ENCODE data around the gene TET1. TPM values are rescaled to one million over a fixed set of nuclear protein-coding genes. Genes with fewer than 3 reads are reported as not detected.

The TET1 gene
- total and polyA plus RNA-seq, 7 donors: 0.04 to 1.8 (median 0.66) TPM

- no peaks in the 10 kb centered on the region for H3K9me3 ChIP-seq
- no peaks in the 10 kb centered on the region for H3K36me3 ChIP-seq (ENCODE audit: insufficient read depth in 1 of 2, low read depth in 1 of 2)
- no peak overlapping the region for H3K27ac ChIP-seq
- intact Hi-C loops (cut with DNase I): loop anchor here (5.0 to 10.0 kb wide), 2 partner anchors 174 to 346 kb away; partner anchors contain the start of gene CCAR1 (in 1 of the 2)
- H3K27me3 ChIP-seq (ENCODE audit: insufficient read depth in 3 of 3, low read length in 2 of 3): no peaks in the 10 kb centered on the region
- peak; percentile 76 to 92 (median 80) for ATAC-seq
- peak; percentile 78 for TF ChIP-seq CTCF (IDR thresholded peaks at IDR 0.05)
- DNase-seq: no peak
- no peaks in the 10 kb centered on the region for H3K4me1 ChIP-seq
- WGBS, 3 donors: 77 to 83% (median 78%) methylated on average over 5 of the region's 5 CpGs
- no peak overlapping the region for H3K4me3 ChIP-seq
These were observed 9.3 kb upstream of the TET1 start for GRCh38 chr10:68550747-68551411.

- H3K9me3 ChIP-seq: no peaks in the 10 kb centered on the region
- H3K4me3 ChIP-seq: no peak overlapping the region
- no peaks in the 10 kb centered on the region for H3K27me3 ChIP-seq (ENCODE audit: insufficient read depth in 3 of 3, low read length in 2 of 3)
- H3K36me3 ChIP-seq (ENCODE audit: insufficient read depth in 1 of 2, low read depth in 1 of 2): no peaks in the 10 kb centered on the region
- H3K4me1 ChIP-seq: no peaks in the 10 kb centered on the region
- no peak overlapping the region for H3K27ac ChIP-seq
- WGBS, 3 donors: 62 to 67% (median 66%) methylated on average over 6 of the region's 6 CpGs
- no peak for DNase-seq
- ATAC-seq: no peak
- TF ChIP-seq CTCF (IDR thresholded peaks at IDR 0.05): no peak
- intact Hi-C loops (cut with DNase I): loop anchor here (5.0 to 10.0 kb wide), 2 partner anchors 172 to 344 kb away; partner anchors contain the start of gene CCAR1 (in 1 of the 2)
These were observed 7.0 kb upstream of the TET1 start for GRCh38 chr10:68553138-68553537.

GRCh38 chr10:68553599-68553998, 6.5 kb upstream of the TET1 start:
- Histone ChIP-seq H3K9me3 (no peaks in the 10 kb centered on the region), H3K36me3 (ENCODE audit: insufficient read depth in 1 of 2, low read depth in 1 of 2) (no peaks in the 10 kb centered on the region), H3K4me3 (no peak overlapping the region), H3K27me3 (ENCODE audit: insufficient read depth in 3 of 3, low read length in 2 of 3) (no peaks in the 10 kb centered on the region), H3K4me1 (no peaks in the 10 kb centered on the region), H3K27ac (no peak overlapping the region)
- DNase-seq (no peak), ATAC-seq (no peak)
- no peak for TF ChIP-seq CTCF (IDR thresholded peaks at IDR 0.05)
- intact Hi-C loops (cut with DNase I): loop anchor here (5.0 to 10.0 kb wide), 2 partner anchors 171 to 344 kb away; partner anchors contain the start of gene CCAR1 (in 1 of the 2)
- WGBS, 3 donors: 74 to 76% (median 75%) methylated on average over 3 of the region's 3 CpGs

GRCh38 chr10:68558478-68558877, 1.7 kb upstream of the TET1 start:
- no peak for DNase-seq
- Histone ChIP-seq H3K4me1 (peaks cover 2% of the 10 kb centered on the region), H3K9me3 (no peaks in the 10 kb centered on the region), H3K27me3 (ENCODE audit: insufficient read depth in 3 of 3, low read length in 2 of 3) (peaks cover 0 to 17% (median 2%) of the 10 kb centered on the region in 3 donors), H3K4me3 (no peak overlapping the region), H3K27ac (no peak overlapping the region), H3K36me3 (ENCODE audit: insufficient read depth in 1 of 2, low read depth in 1 of 2) (no peaks in the 10 kb centered on the region)
- no peak for TF ChIP-seq CTCF (IDR thresholded peaks at IDR 0.05)
- WGBS, 3 donors: 96 to 100% (median 98%) methylated on average over 2 of the region's 2 CpGs
- no peak for ATAC-seq
- intact Hi-C loops (cut with DNase I): loop anchor here in 1 of 2 donors (10.0 kb wide), 1 partner anchor 166 kb away; the partner anchor contains the start of gene CCAR1
